Duodenal mucosa (tissue), 2 donors: ENCODE results near the gene MIA2.
"Not testable (repeated sequence)": the region's sequence is repeated elsewhere in the genome, so short reads cannot be mapped to it uniquely, and the experiment has no call there.

Source experiments
- H3K27ac ChIP-seq: one replicate; pipeline ENCODE4 v1.7.0; 2013; ENCODE audit warnings: low read depth, low read length
- H3K27me3 ChIP-seq, 2 donors: one replicate each; pipeline ENCODE4 v1.7.0; 2013; ENCODE audit warnings: low read length in 2 of 2, control low read depth in 1 of 2; ENCODE audit not compliant: insufficient read depth in 2 of 2, control insufficient read depth in 1 of 2
- H3K36me3 ChIP-seq, 2 donors: one replicate each; pipeline ENCODE4 v1.7.0; 2013; ENCODE audit warnings: low read length in 2 of 2, control low read depth in 1 of 2; ENCODE audit not compliant: insufficient read depth in 2 of 2, control insufficient read depth in 1 of 2
- H3K4me1 ChIP-seq, 2 donors: one replicate each; pipeline ENCODE4 v1.7.0; 2013; ENCODE audit warnings: low read length in 2 of 2, control low read depth in 1 of 2; ENCODE audit not compliant: insufficient read depth in 2 of 2, control insufficient read depth in 1 of 2
- H3K4me3 ChIP-seq, 2 donors: one replicate each; pipeline ENCODE4 v1.7.0; 2013; ENCODE audit warnings: low read length in 2 of 2, low read depth in 1 of 2
- H3K9ac ChIP-seq, 2 donors: one replicate each; pipeline ENCODE4 v1.7.0; 2013; ENCODE audit warnings: low read length in 2 of 2, low read depth in 1 of 2
- H3K9me3 ChIP-seq, 2 donors: one replicate each; pipeline ENCODE4 v1.7.0; 2013; ENCODE audit warnings: low read length in 2 of 2, control low read depth in 1 of 2; ENCODE audit not compliant: control insufficient read depth in 1 of 2

Gene MIA2

DNA sequence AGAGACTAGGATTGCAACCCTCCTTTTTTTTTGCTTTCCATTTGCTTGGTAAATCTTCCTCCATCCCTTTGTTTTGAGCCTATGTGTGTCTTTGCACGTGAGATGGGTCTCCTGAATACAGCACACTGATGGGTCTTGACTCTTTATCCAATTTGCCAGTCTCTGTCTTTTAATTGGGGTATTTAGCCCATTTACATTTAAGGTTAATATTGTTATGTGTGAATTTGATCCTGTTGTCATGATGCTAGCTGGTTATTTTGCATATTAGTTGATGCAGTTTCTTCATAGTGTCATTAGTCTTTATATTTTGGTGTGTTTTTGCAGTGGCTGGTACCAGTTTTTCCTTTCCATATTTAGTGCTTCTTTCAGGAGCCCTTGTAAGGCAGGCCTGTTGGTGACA is 23.7 kb downstream of the MIA2 start:
- H3K9ac ChIP-seq, H3K4me1 ChIP-seq, H3K4me3 ChIP-seq, H3K9me3 ChIP-seq, H3K27ac ChIP-seq, H3K27me3 ChIP-seq, H3K36me3 ChIP-seq: not testable (repeated sequence)

DNA sequence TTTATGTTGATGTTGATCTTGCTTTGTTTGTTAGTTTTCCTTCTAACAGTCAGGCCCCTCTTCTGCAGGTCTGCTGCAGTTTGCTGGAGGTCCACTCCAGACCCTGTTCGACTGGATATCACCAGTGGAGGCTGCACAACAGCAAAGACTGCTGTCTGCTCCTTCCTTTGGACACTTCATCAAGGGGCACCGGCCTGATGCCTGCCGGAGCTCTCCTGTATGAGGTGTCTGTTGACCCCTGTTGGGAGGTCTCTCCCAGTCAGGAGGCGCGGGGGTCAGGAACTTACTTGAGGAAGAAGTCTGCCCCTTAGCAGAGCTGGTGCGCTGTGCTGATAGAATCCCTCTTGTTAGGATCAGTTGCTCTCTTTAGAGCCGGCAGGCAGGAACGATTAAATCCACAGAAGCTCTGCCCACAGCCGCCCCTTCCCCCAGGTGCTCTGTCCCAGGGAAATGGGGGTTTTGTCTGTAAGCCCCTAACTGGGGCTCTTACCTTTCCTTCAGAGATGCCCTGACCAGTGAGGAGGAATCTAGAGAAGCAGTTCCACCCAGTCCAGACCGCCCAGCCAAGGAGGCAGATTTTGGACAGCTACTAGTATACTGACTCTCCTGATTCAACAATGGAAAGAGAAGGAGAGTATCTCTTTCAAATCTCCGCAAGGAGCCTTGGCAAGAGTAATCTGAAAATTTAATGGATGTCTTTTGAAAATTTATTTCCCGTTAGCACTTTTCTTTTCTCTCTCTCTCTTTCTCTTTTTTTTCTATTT is 25.2 kb downstream of the MIA2 start:
- H3K9me3 ChIP-seq: no peaks in the 10 kb centered on the region

DNA sequence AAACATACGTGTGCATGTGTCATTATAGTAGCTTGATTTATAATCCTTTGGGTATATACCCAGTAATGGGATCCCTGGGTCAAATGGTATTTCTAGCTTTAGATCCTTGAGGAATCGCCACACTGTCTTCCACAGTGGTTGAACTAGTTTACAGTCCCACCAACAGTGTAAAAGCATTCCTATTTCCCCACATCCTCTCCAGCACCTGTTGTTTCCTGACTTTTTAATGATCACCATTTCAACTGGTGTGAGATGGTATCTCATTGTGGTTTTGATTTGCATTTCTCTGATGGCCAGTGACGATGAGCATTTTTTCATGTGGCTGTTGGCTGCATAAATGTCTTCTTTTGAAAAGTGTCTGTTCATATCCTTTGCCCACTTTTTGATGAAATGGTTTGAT is 26.4 kb downstream of the MIA2 start:
- H3K9ac ChIP-seq, H3K9me3 ChIP-seq, H3K4me3 ChIP-seq, H3K27ac ChIP-seq, H3K36me3 ChIP-seq, H3K27me3 ChIP-seq, H3K4me1 ChIP-seq: not testable (repeated sequence)

More for the DNA sequence above, 25.2 kb downstream of the MIA2 start:
- Histone ChIP-seq H3K36me3 (no peaks in the 10 kb centered on the region), H3K4me1 (no peaks in the 10 kb centered on the region), H3K27ac (no peak overlapping the region), H3K4me3 (no peak overlapping the region), H3K27me3 (no peaks in the 10 kb centered on the region), H3K9ac (no peak overlapping the region)

DNA sequence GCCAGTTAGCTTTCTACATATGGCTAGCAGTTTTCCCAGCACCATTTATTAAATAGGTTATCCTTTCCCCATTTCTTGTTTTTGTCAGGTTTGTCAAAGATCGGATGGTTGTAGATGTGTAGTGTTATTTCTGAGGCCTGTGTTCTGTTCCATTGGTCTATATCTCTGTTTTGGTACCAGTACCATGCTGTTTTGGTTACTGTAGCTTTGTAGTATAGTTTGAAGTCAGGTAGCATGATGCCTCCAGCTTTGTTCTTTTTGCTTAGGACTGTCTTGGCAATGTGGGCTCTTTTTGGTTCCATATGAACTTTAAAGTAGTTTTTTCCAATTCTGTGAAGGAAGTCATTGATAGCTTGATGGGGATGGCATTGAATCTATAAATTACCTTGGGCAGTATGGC is 28.5 kb downstream of the MIA2 start:
- not testable (repeated sequence) for H3K27ac ChIP-seq, H3K9ac ChIP-seq, H3K4me3 ChIP-seq, H3K9me3 ChIP-seq, H3K36me3 ChIP-seq, H3K27me3 ChIP-seq
- peaks cover 7 to 13% of the 10 kb centered on the region in 2 donors for H3K4me1 ChIP-seq

DNA sequence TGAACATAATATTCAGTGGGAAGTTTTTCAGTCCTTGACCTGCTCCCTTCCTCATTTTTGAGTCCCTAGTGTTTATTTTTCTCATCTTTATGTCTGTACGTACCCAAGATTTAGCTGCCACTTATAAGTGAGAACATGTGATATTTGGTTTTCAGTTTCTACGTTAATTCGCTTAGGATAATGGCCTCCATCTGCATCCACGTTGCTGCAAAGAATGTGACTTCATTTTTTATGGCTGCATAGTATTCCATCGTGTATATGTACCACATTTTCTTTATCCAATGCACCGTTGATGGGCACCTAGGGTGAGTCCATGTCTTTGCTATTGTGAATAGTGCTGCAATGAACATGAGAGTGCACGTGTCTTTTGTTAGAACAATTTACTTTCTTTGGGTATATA is 30.3 kb downstream of the MIA2 start:
- Histone ChIP-seq H3K36me3 (no peaks in the 10 kb centered on the region), H3K4me1 (peaks cover 22% of the 10 kb centered on the region in 2 donors), H3K4me3 (no peak overlapping the region), H3K9ac (no peak overlapping the region), H3K9me3 (no peaks in the 10 kb centered on the region), H3K27ac (no peak overlapping the region), H3K27me3 (no peaks in the 10 kb centered on the region)

DNA sequence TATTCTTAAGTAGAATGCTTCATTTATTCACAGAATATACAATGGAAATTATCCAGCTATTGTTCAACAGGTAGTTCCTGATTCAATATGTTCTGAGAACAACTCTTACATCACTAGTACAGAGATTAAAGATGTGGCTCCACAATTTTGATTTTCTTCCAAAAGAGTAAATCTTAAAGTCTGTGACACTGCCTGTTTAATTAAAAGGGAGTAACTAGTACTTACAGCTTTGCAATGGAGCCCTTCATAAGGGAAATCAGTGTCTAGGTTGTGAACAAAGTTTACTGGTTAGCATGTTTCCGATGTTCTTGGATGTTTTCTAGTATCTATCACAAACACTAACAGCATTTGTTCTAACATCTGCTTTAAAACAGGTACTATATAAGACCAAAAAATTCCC is 30.8 kb downstream of the MIA2 start:
- Histone ChIP-seq H3K4me3 (no peak overlapping the region), H3K27ac (no peak overlapping the region), H3K27me3 (no peaks in the 10 kb centered on the region), H3K36me3 (no peaks in the 10 kb centered on the region), H3K9me3 (no peaks in the 10 kb centered on the region), H3K4me1 (peaks cover 22 to 26% of the 10 kb centered on the region in 2 donors), H3K9ac (no peak overlapping the region)

DNA sequence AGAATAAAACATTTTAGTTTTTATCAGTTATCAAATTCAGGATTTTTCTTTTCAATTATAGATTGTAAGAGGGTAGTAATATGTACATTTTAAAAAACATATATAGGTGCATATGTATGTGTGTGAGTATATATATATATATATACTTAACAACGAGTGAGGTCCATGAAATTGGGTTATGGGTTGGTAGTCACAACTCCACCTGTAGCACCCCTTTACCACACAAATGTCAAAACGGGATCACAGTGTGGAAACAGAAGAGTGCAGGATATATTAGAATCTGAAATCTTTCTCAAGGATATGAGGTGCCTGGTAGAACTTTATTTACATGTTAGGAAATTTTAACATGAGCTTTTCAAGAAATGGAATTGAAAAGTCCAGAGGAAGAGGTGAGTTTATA is 31.3 kb downstream of the MIA2 start:
- Histone ChIP-seq H3K27ac (no peak overlapping the region), H3K4me3 (no peak overlapping the region), H3K4me1 (peaks cover 22 to 29% of the 10 kb centered on the region in 2 donors), H3K9ac (no peak overlapping the region), H3K9me3 (no peaks in the 10 kb centered on the region), H3K36me3 (no peaks in the 10 kb centered on the region), H3K27me3 (no peaks in the 10 kb centered on the region)

DNA sequence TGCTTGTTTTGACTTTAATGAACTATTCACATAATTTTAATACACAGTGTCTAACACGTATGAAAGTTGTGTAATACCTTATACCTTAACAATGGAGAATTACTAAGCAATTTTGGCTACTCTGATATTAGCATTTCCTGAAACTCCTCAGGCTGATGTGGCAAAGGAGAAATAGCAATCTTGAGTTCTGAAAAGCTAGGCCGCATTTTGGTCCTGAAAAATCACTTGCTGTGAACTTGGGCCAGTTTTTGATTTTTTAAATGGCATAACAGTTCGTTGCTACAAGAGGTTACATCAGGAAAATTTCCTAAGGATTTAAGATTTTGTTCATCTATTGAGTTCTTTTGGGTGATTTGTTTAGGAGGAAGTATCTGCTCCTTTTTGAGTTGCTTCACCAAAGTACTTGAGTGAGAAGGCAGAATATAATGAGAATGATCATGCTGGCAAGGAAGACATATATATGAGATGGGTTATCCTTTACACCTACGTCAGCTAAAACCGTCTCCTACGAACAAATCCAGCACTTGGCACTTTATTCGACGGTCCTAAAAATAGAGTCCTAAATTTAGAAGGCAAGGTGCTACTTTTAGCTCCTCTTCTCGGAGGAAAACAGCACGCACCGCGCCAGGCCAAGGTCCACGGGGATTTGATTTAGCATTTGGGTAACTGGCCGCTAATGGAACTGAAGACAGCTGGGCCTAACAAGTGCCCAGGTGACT is 32.2 kb downstream of the MIA2 start:
- no peaks in the 10 kb centered on the region for H3K27me3 ChIP-seq
- peak overlapping the region; percentile 97 for H3K27ac ChIP-seq
- peaks cover 22 to 29% of the 10 kb centered on the region in 2 donors for H3K4me1 ChIP-seq
- peak overlapping the region; percentile 88 to 96 for H3K4me3 ChIP-seq
- no peaks in the 10 kb centered on the region for H3K9me3 ChIP-seq
- H3K9ac ChIP-seq: peak overlapping the region; percentile 82 to 91
- H3K36me3 ChIP-seq: no peaks in the 10 kb centered on the region

DNA sequence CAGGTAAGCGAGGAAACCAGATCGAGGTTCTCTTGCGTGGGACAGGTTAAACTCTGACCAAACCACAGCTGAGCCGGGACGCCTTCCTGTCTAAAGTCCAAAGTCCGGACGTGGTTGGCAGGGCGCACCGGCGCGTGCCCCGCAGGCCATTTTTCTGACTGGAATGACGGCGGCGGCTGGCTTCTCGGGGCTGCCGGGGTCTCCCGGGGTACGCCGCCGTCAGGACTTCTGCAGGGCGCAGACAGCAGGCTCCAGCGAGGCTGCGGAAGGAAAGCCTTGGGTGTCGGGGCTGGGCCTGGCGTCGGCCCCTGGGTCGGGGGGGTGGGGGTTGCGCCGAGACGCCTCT is 32.8 kb downstream of the MIA2 start:
- H3K4me1 ChIP-seq: peaks cover 22 to 29% of the 10 kb centered on the region in 2 donors
- no peaks in the 10 kb centered on the region for H3K27me3 ChIP-seq
- peak overlapping the region; percentile 97 for H3K27ac ChIP-seq
- peak overlapping the region; percentile 88 to 96 for H3K4me3 ChIP-seq
- H3K9ac ChIP-seq: peak overlapping the region; percentile 82 to 91
- no peaks in the 10 kb centered on the region for H3K9me3 ChIP-seq
- H3K36me3 ChIP-seq: no peaks in the 10 kb centered on the region

DNA sequence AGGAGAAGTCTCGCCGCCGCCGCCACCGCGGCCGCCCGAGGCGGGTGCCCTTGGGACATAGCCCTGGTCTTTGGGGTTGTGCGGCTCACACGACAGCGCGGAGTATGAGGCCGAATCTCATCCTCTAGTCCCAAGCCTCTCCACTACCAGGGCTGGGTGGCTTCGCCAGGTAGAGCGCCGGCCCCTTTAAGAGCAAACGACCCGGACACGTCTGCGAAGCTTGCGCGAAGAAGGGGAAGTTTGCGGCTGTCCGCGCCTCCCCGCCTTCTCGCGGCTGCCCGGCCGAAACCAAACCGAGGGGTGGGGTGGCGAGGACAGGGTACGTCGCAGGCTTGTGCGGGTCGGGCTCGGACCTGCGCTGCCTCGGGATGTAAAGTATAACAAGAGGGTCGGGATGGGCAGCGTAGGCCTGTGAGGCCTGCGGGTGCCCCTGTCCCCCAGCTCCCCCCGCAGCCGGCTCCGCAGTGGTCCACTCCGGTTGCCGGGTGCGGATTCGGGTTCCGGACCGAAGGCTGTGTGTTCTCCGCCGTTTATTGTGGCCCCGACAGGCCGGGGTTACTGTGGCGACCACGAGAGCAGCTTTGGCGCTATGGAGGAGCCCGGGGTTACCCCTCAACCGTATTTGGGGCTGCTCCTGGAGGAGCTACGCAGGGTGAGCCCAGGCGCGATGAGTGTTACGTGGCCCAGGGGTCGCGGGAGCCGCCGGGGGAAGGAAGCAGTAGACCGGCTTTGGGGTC is 33.3 kb downstream of the MIA2 start:
- peak overlapping the region; percentile 97 for H3K27ac ChIP-seq
- peaks cover 22 to 29% of the 10 kb centered on the region in 2 donors for H3K4me1 ChIP-seq
- H3K36me3 ChIP-seq: no peaks in the 10 kb centered on the region
- no peaks in the 10 kb centered on the region for H3K27me3 ChIP-seq
- H3K9me3 ChIP-seq: no peaks in the 10 kb centered on the region
- H3K4me3 ChIP-seq: peak overlapping the region; percentile 88 to 96
- peak overlapping the region; percentile 82 to 91 for H3K9ac ChIP-seq
